HG03354 (cell line): ENCODE measurements around the gene EXT2.

Experiments used
- ATAC-seq: cut with Tn5 transposase; IDR thresholded peaks from one replicate; pipeline ENCODE4 v1.9.1; 2021; ENCODE audit warnings: mild to moderate bottlenecking; ENCODE audit not compliant: unreplicated experiment, poor library complexity, severe bottlenecking

The EXT2 gene

DNA sequence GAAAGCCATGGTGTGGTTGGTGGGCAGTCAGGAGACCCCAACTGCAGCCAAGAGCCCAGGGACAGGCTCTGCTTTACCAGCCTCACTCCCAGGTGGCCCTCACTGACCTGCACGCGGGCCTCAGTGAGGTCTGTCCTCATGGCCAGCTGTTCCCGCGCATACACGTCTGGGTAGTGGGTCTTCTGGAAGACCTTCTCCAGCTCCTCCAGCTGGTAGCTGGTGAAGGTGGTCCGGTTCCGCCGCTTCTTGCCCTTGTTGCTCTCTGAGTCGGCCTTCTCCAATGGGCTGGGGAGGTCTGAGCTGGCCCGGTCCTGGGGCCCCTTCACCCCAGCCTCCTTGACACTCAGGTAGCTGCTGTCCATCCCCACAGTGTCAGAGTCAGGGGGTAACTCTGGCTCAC lies 179.8 kb downstream of the EXT2 start:
- no peak for ATAC-seq

- no peak for ATAC-seq
Measured at GRCh38 chr11:44275961-44276550, 180.6 kb downstream of the EXT2 start.

- no peak for ATAC-seq
Measured at GRCh38 chr11:44277196-44278090, 182.0 kb downstream of the EXT2 start.

DNA sequence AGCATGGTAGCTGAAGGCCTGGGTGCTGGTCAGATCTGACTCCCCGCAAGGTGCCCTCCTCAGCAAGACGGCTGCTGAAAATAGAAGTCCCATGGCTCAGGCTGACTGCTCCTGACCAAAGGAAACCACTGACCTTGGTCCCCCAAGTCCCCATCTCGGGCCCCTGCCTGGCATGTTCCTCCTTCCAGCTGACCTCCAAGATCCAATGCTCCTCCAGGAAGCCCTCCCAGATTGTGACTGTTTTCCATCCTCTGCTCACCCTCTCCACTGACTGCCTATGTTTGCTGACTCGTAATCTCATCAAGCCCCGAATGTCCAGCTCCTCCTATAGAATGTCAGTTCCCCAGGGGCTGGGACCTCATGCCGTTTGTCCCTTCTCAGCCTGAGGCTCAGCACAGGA lies 184.0 kb downstream of the EXT2 start:
- ATAC-seq, result no peak

DNA sequence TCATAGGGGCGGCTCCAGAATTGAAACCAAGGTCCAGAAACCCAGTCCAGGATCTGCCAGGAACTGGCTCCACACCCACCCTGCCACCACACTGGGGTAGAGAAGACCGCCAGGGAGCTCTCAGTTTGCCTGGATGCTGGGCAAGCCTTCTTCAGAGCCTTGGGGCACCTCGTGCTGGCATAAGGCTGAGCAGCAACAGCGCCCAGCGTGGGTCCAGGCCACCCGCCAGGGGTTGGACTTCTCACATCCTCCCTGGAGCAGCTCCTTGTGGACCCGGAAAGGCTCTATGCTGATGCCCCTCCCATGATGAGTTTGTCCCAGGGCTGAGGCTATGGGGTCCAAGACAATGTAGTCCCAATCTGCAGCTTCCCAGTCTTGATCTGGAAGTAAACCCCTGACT lies 184.8 kb downstream of the EXT2 start:
- ATAC-seq, result no peak

- ATAC-seq, result no peak
Measured at GRCh38 chr11:44281151-44281550, 185.7 kb downstream of the EXT2 start.

DNA sequence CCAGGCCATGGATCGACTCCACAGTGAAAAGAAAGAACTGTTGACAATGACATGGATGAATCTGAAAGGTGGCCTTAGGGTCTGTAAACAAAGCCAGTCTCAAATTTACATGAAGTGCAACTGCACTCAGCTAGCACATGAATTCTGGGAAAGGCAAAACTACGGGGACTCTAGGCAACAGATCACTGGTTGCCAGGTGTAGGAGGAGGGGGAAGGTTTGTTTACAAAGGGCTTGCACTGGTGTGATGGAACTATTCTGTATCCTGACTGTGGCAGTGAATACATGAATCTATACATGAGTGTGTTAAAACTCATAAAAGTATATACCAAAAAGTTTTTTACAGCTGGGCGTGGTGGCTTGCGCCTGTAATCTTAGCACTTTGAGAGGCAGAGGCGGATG lies 187.1 kb downstream of the EXT2 start:
- ATAC-seq, result no peak

GRCh38 chr11:44285756-44286155 lies 190.3 kb downstream of the EXT2 start:
- no peak for ATAC-seq

- peak; percentile 74 for ATAC-seq
Measured at GRCh38 chr11:44286268-44286880, 190.9 kb downstream of the EXT2 start.

- no peak for ATAC-seq
Measured at GRCh38 chr11:44286911-44287310, 191.4 kb downstream of the EXT2 start.

DNA sequence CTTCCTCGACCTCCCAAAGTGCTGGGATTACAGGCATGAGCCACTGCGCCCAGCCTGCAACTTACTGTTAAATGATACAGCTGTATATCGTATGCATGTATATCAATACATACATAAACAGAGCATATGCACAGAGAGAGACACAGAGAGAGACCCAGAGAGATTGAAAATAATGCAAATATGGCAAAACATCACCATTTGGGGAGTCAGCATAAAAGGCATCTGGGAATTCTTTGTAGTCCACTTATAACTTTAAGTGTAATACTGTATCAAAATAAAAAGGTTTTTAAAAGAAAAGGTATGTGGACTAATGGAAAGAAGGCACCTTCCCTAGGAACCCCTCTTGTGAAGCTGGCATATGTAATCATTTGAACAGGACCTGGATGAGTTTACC lies 192.7 kb downstream of the EXT2 start:
- no peak for ATAC-seq

DNA sequence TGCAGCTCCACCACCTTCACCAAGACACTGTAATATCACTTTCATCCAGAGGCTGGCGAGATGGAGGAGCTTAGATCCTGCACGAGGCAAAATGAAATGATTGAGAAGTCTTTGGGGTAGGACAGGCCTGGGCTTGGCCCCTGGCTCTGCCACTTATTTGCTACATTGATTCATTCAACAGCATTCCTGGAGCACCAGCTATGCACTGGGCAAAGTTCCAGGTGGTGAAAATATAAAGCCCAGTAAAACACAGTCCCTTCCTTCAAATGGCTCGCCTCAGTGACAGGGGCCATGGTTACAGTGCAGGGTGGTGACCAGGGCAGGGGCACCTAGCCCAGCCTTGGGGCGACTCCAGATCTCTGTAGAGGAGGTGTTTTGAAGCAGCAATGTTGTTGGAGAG lies 194.7 kb downstream of the EXT2 start:
- no peak for ATAC-seq
